ENCODE data around the gene GABRR3. TPM values are rescaled to one million over a fixed set of nuclear protein-coding genes. Genes with fewer than 3 reads are reported as not detected.

GABRR3 gene
- total RNA-seq, 2 donors from 2014 or later = not detected

- peaks cover 7% of the 10 kb centered on the region for H3K9me3 Mint-ChIP-seq
- no peak for ATAC-seq (replicated peaks)
- no peaks in the 10 kb centered on the region for H3K36me3 Mint-ChIP-seq (ENCODE audit: low read depth)
- H3K27ac Mint-ChIP-seq = no peak overlapping the region
- no peaks in the 10 kb centered on the region for H3K27me3 Mint-ChIP-seq
- no peak overlapping the region for H3K4me3 Mint-ChIP-seq
- H3K4me1 Mint-ChIP-seq = peaks cover 19% of the 10 kb centered on the region
Measured at GRCh38 chr3:97988784-97989568, 46.1 kb downstream of the GABRR3 start.

DNA sequence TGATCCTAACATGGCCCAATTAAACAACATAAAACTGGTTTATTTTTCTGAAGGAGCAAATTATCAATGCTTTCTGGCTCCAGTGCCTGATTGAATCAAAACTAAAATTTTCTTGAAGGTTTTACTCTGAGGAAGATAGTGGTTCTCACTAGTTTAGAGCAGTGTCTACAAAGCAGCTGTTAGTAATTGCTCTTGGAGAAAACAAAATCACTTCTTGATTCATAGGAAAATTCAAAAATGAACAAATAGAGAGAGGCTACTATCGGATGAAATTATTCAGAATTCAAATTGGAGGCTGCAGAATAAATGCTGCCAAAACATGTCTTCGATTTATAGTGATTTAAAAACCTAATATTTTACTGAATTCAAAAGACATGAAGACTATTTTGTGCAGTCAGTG lies 47.8 kb downstream of the GABRR3 start:
- Mint-ChIP-seq H3K4me3 (no peak overlapping the region), H3K36me3 (ENCODE audit: low read depth) (no peaks in the 10 kb centered on the region), H3K9me3 (peaks cover 7% of the 10 kb centered on the region), H3K27me3 (no peaks in the 10 kb centered on the region), H3K4me1 (peaks cover 25% of the 10 kb centered on the region), H3K27ac (no peak overlapping the region)
- ATAC-seq (replicated peaks) = no peak

DNA sequence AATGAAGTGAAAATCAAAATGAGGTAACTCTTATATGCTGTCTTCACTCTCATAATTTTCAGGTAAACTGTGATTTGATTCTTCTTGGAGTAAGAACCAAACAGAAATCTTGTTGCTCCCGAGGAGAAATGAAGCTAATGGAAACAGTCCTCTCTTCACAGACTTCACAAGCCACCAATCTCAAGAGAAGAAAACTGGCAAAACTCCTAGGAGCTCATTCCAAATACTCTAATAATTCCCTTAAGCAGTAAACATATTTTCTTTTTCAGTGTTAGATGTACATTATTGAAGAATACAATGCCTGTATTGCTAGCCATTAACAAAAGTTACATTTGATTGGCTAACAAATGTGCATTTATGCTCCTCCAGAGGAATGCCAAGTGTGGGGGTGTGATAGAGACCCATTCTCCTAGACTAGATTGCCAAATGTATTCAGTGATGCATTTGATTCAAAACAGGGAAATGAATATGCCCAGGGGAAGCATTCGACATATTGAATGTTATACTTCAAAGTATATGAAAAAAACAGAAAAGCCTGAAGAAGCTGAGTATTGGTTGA lies 51.1 kb downstream of the GABRR3 start:
- H3K36me3 Mint-ChIP-seq (ENCODE audit: low read depth) = no peaks in the 10 kb centered on the region
- H3K27me3 Mint-ChIP-seq = no peaks in the 10 kb centered on the region
- H3K4me1 Mint-ChIP-seq = peaks cover 19% of the 10 kb centered on the region
- H3K4me3 Mint-ChIP-seq = no peak overlapping the region
- no peak overlapping the region for H3K27ac Mint-ChIP-seq
- H3K9me3 Mint-ChIP-seq = peaks cover 7% of the 10 kb centered on the region
- ATAC-seq (replicated peaks) = no peak

DNA sequence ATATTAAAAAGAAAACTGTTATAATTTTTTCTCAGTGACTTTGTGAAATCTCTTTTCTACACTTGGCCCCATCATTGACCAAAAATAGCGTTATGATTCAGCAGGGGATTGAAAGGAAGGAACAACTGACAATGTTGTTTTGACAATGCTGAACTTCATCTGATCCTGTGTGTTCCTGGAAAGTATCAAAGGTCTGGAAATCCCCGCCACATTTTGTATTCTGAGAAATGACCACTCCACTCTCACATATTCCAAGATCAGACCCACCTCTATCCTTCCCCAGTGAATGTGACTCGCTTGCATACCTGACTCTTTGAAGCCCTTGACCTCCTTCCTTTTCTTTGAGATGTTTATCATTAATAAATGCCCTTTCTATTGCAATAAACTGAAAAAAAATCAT lies 53.2 kb downstream of the GABRR3 start:
- ATAC-seq (replicated peaks) = peak; percentile 88
- H3K4me1 Mint-ChIP-seq = peaks cover 11% of the 10 kb centered on the region
- H3K27me3 Mint-ChIP-seq = no peaks in the 10 kb centered on the region
- no peaks in the 10 kb centered on the region for H3K9me3 Mint-ChIP-seq
- H3K4me3 Mint-ChIP-seq = peak overlapping the region; percentile 31
- peak overlapping the region; percentile 78 for H3K27ac Mint-ChIP-seq
- no peaks in the 10 kb centered on the region for H3K36me3 Mint-ChIP-seq (ENCODE audit: low read depth)

DNA sequence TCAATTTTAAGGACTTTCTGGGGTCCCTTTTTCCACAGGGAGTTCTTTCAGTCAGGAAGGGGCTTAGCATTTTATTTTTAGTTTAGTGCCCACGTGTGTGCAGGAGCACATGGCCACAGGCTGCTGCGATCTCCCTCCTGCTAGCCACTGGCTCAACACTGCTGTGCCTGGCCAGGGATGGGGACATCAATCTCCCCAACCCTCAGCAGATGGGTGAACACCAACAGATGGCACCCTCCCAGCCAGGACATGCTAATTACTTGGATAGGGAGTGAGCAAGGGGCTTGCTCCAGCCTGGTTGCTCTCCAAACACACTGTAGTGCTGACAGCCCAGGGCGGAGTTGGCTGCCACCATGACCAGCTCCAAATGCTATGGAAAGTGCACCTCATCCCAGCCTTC lies 55.5 kb downstream of the GABRR3 start:
- no peak for ATAC-seq (replicated peaks)

GRCh38 chr3:97975466-97975865 lies 59.6 kb downstream of the GABRR3 start:
- H3K27ac Mint-ChIP-seq = no peak overlapping the region
- ATAC-seq (replicated peaks) = no peak
- no peaks in the 10 kb centered on the region for H3K9me3 Mint-ChIP-seq
- no peaks in the 10 kb centered on the region for H3K27me3 Mint-ChIP-seq
- peaks cover 15% of the 10 kb centered on the region for H3K4me1 Mint-ChIP-seq
- no peak overlapping the region for H3K4me3 Mint-ChIP-seq
- H3K36me3 Mint-ChIP-seq (ENCODE audit: low read depth) = peaks cover 7% of the 10 kb centered on the region

More for the DNA sequence above, 55.5 kb downstream of the GABRR3 start:
- Mint-ChIP-seq H3K27me3 (no peaks in the 10 kb centered on the region), H3K36me3 (ENCODE audit: low read depth) (no peaks in the 10 kb centered on the region), H3K4me3 (no peak overlapping the region), H3K4me1 (peaks cover 11% of the 10 kb centered on the region), H3K9me3 (no peaks in the 10 kb centered on the region), H3K27ac (no peak overlapping the region)

DNA sequence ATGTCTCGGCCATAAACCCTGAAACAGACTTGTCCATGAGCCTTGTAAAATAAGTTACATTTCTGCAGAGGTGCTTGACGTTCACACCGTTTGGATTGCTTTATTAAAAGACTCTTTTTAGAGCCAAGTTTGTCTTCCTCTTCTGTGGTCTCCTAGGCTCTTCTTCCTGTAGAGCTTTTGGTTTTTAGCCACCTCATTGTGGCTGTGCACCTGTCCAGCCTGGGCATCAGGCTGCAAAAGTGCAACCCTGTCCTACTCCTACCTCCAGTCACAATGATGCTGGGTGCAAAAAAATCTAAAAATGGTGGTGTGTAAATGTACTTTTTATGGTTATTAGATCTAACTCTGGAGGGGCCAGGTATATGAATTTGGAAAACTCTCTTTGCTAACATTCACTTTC lies 60.1 kb downstream of the GABRR3 start:
- no peaks in the 10 kb centered on the region for H3K27me3 Mint-ChIP-seq
- ATAC-seq (replicated peaks) = no peak
- H3K4me1 Mint-ChIP-seq = peaks cover 20% of the 10 kb centered on the region
- no peak overlapping the region for H3K4me3 Mint-ChIP-seq
- H3K27ac Mint-ChIP-seq = no peak overlapping the region
- peaks cover 10% of the 10 kb centered on the region for H3K36me3 Mint-ChIP-seq (ENCODE audit: low read depth)
- H3K9me3 Mint-ChIP-seq = no peaks in the 10 kb centered on the region

GRCh38 chr3:97972976-97973375 lies 62.1 kb downstream of the GABRR3 start:
- no peaks in the 10 kb centered on the region for H3K27me3 Mint-ChIP-seq
- no peak for ATAC-seq (replicated peaks)
- H3K27ac Mint-ChIP-seq = peak overlapping the region; percentile 83
- peaks cover 36% of the 10 kb centered on the region for H3K4me1 Mint-ChIP-seq
- H3K9me3 Mint-ChIP-seq = no peaks in the 10 kb centered on the region
- H3K36me3 Mint-ChIP-seq (ENCODE audit: low read depth) = peaks cover 10% of the 10 kb centered on the region
- H3K4me3 Mint-ChIP-seq = peak overlapping the region; percentile 72

GRCh38 chr3:97971679-97972567 lies 63.2 kb downstream of the GABRR3 start, which contains the start of gene RIOX2:
Gene RIOX2 (minus strand): TSS chr3:97972431. CDS start chr3:97967593, 4,838 bp downstream.
- Mint-ChIP-seq H3K9me3 (no peaks in the 10 kb centered on the region), H3K27me3 (no peaks in the 10 kb centered on the region), H3K4me3 (peak within 1 kb of the TSS; percentile 94), H3K27ac (peak within 1 kb of the TSS; percentile 96), H3K36me3 (ENCODE audit: low read depth) (peaks cover 19% of the 10 kb centered on the region), H3K4me1 (peaks cover 43% of the 10 kb centered on the region)
- peak; percentile 94 for ATAC-seq (replicated peaks)

- peaks cover 47% of the 10 kb centered on the region for H3K4me1 Mint-ChIP-seq
- no peaks in the 10 kb centered on the region for H3K27me3 Mint-ChIP-seq
- ATAC-seq (replicated peaks) = no peak
- peak overlapping the region; percentile 96 for H3K27ac Mint-ChIP-seq
- H3K4me3 Mint-ChIP-seq = peak overlapping the region; percentile 94
- peaks cover 27% of the 10 kb centered on the region for H3K36me3 Mint-ChIP-seq (ENCODE audit: low read depth)
- no peaks in the 10 kb centered on the region for H3K9me3 Mint-ChIP-seq
Measured at GRCh38 chr3:97970956-97971620, 64.0 kb downstream of the GABRR3 start.

- H3K9me3 Mint-ChIP-seq = no peaks in the 10 kb centered on the region
- no peaks in the 10 kb centered on the region for H3K27me3 Mint-ChIP-seq
- H3K4me3 Mint-ChIP-seq = peak overlapping the region; percentile 94
- H3K4me1 Mint-ChIP-seq = peaks cover 47% of the 10 kb centered on the region
- H3K36me3 Mint-ChIP-seq (ENCODE audit: low read depth) = peaks cover 37% of the 10 kb centered on the region
- peak overlapping the region; percentile 96 for H3K27ac Mint-ChIP-seq
- ATAC-seq (replicated peaks) = no peak
Measured at GRCh38 chr3:97970156-97970555, 65.0 kb downstream of the GABRR3 start.

- ATAC-seq (replicated peaks) = no peak
- Mint-ChIP-seq H3K9me3 (no peaks in the 10 kb centered on the region), H3K4me1 (peaks cover 51% of the 10 kb centered on the region), H3K4me3 (peak overlapping the region; percentile 94), H3K36me3 (ENCODE audit: low read depth) (peaks cover 43% of the 10 kb centered on the region), H3K27me3 (no peaks in the 10 kb centered on the region), H3K27ac (peak overlapping the region; percentile 96)
Measured at GRCh38 chr3:97969541-97969940, 65.6 kb downstream of the GABRR3 start.

- peaks cover 55% of the 10 kb centered on the region for H3K36me3 Mint-ChIP-seq (ENCODE audit: low read depth)
- peaks cover 58% of the 10 kb centered on the region for H3K4me1 Mint-ChIP-seq
- no peaks in the 10 kb centered on the region for H3K27me3 Mint-ChIP-seq
- H3K9me3 Mint-ChIP-seq = no peaks in the 10 kb centered on the region
- peak overlapping the region; percentile 16 for H3K27ac Mint-ChIP-seq
- H3K4me3 Mint-ChIP-seq = peak overlapping the region; percentile 94
- ATAC-seq (replicated peaks) = peak; percentile 30
Measured at GRCh38 chr3:97968376-97968775, 66.7 kb downstream of the GABRR3 start.

GRCh38 chr3:97967966-97968365 lies 67.1 kb downstream of the GABRR3 start:
- no peaks in the 10 kb centered on the region for H3K27me3 Mint-ChIP-seq
- peaks cover 59% of the 10 kb centered on the region for H3K36me3 Mint-ChIP-seq (ENCODE audit: low read depth)
- H3K4me3 Mint-ChIP-seq = peak overlapping the region; percentile 94
- no peak for ATAC-seq (replicated peaks)
- H3K9me3 Mint-ChIP-seq = no peaks in the 10 kb centered on the region
- peak overlapping the region; percentile 16 for H3K27ac Mint-ChIP-seq
- peaks cover 57% of the 10 kb centered on the region for H3K4me1 Mint-ChIP-seq

All from activated T-helper 17 cell treated with anti-CD3 and anti-CD28 coated beads, Interleukin-2, amount 50 U/mL, for 72 hours (primary cell).